NB4 (cell line): ENCODE data around the gene NFYB.

Source experiments
- DNase-seq: peaks from one replicate; pipeline ENCODE4 v3.0.0; 2010; ENCODE audit warnings: low read depth
- H3K4me3 ChIP-seq: one replicate; pipeline ENCODE4 v1.5.1; 2011; ENCODE audit warnings: mild to moderate bottlenecking, low read depth, low read length, moderate library complexity
- MAX ChIP-seq: IDR thresholded peaks from 2 replicates; pipeline ENCODE4 v1.6.1; 2011; ENCODE audit warnings: low read depth, low read length
- MYC ChIP-seq: IDR thresholded peaks from 2 replicates; pipeline ENCODE4 v1.6.1; 2011; ENCODE audit warnings: low read depth, low read length
- POLR2A ChIP-seq: IDR thresholded peaks from 2 replicates; pipeline ENCODE4 v1.6.1; 2011; ENCODE audit warnings: mild to moderate bottlenecking; ENCODE audit not compliant: insufficient read length; ENCODE audit errors: extremely low read depth
- TF ChIP-seq, protein P1 (sequence below): IDR thresholded peaks from one replicate; pipeline ENCODE4 v1.5.1; 2012; ENCODE audit warnings: low read depth, low read length

NFYB gene

DNA sequence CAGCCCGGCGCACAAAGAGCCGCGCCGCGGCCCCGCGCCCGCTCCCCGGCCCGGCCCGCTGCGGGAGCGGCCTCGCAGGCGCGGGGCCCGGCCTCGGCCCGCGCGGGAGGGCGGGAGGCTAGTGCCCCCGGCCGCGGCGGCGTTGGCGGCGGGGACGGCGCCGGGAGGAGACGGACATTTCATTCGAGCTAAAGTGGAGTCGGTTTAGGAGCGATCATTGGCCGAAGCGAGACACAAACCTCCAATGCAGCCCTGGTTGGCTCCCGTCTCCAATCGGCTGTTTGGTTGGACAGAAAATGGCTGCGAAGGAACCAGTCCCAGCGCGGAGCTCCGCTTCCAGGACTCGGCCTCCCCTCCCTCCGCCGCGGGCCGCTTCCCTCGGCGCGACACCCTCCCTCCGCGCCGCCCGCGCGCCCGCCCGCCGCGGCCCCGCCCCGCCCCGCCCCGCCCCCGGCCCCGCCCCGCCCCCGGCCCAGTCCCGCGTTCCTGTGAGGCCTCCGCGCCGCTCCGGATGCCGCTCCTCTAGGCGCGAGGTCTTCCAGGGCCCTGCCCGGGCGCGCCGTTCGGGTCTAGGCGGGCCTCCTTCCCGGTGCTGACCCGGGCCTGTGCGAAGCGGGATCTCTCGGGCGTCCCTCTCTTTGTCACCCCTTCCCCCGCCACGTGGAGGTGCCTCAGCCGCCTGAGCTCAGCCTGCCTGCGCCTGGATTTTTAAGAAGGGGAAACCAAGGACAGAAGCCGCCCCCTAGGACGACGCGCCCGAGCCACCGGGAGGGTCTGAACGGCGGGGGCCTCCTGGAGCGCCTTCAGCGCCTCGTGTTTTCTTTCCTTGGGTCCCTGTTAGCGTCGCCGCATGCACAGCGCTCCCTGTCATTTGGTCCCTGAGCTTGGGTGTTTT, at the start of gene NFYB:
Gene NFYB, minus strand, starts transcription at position 309 of the 895 bp plus-strand sequence. CDS start 2,757 bp downstream, outside the sequence.
- TF ChIP-seq POLR2A, result peak; percentile 85
- TF ChIP-seq, protein P1, sequence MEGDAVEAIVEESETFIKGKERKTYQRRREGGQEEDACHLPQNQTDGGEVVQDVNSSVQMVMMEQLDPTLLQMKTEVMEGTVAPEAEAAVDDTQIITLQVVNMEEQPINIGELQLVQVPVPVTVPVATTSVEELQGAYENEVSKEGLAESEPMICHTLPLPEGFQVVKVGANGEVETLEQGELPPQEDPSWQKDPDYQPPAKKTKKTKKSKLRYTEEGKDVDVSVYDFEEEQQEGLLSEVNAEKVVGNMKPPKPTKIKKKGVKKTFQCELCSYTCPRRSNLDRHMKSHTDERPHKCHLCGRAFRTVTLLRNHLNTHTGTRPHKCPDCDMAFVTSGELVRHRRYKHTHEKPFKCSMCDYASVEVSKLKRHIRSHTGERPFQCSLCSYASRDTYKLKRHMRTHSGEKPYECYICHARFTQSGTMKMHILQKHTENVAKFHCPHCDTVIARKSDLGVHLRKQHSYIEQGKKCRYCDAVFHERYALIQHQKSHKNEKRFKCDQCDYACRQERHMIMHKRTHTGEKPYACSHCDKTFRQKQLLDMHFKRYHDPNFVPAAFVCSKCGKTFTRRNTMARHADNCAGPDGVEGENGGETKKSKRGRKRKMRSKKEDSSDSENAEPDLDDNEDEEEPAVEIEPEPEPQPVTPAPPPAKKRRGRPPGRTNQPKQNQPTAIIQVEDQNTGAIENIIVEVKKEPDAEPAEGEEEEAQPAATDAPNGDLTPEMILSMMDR, result no peak
- TF ChIP-seq MYC, result peak; percentile 53
- TF ChIP-seq MAX, result peak; percentile 59
- peak; percentile 100 for DNase-seq

DNA sequence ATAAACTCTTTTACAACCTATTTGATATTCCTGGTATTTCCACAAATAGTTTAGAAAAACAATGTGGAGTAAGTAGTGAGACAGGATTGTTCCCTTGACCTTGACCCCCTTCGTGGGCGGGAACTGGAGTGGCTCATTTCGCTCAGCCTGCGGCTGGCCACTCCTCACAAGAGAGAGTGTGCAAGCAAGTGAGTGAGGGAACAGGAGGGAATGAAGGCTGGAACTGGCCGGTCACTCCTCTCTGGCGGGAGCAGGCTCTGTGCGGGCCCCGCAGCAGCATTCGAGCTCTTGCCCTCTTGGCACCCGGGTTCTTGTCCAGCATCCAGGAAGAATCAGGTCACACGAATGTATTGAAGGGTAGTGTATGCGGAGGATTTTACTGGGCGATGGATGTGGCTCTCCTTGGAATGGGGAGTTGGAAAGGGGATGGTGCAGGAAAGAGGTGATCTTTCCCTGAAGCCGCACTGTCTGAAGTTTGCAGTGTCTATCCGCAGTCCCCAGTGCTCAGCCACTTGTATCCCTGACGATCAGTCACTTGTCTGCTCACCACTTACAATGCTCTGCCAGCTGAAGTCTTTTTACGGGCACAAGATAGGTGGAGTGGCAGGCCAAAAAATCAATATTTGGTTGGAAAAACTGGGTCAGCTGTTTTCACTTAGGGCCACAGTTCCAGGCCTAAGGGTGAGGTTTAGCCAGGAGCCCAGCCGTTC, 49.6 kb upstream of the NFYB start:
- no peak for DNase-seq
- H3K4me3 ChIP-seq, result no peak overlapping the region
- TF ChIP-seq POLR2A, result no peak
- no peak for TF ChIP-seq MAX
- no peak for TF ChIP-seq MYC
- TF ChIP-seq, protein P1, result no peak

More for the DNA sequence above, at the start of gene NFYB:
- peak within 1 kb of the TSS; percentile 84 for H3K4me3 ChIP-seq

DNA sequence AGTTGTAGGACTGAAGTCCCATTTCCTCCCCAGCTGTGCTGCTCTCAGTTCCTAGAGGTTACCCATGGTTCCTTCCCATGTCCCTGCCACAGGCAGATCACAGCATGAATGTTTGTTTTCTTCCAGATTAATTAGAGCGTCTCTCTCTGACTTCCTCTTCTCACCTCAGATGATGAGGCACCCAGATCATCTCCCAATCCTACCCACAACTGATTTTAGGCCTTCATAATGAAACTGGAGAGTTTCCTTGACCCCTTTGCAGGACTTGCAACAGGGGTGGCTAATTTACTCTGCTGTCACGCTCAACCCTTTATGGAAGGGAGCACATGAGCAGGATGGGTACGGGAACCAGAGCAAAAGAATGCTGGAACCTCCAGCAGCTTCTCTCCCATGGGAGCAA, 45.4 kb upstream of the NFYB start:
- TF ChIP-seq POLR2A (no peak), MYC (no peak), MAX (no peak)
- TF ChIP-seq, protein P1, result no peak
- no peak overlapping the region for H3K4me3 ChIP-seq
- peak; percentile 37 for DNase-seq

DNA sequence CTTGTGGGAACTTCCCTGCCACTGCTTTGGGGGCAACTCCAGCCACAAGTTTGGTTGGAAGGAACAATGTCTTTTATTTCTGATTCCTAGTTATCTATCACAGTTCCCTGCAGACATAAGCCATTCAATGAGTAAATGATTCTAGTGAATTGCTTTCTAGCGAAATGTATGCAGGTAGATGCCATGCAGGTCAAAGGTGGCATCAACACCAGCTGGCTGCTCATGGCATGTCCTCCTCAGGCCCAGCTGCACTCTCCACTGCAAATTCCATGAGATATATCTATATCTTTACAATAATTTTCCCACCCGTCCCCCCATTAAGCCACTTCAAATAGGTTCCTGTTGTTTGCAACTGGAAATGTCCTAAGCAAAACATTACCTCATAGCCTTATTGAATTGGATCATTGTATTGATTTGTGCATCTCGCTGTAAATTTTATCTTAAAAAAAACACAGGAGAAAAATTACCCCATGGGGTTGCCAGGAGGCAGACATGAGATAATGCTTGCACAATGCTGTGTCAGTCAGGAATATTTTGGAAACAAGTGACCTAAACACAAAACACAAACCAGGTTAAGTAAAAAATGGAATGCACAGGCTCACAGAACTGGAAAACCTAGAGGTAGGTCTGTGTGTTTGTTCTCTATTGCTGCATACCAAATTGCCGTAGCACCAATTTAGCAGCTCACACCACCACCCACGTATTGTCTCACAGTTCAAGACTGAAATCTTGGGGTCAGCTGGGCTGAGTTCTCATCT, 44.8 kb upstream of the NFYB start:
- TF ChIP-seq MAX, result no peak
- TF ChIP-seq MYC, result no peak
- no peak for TF ChIP-seq POLR2A
- TF ChIP-seq, protein P1, result no peak
- H3K4me3 ChIP-seq, result no peak overlapping the region
- DNase-seq, result no peak

- H3K4me3 ChIP-seq, result no peak overlapping the region
- TF ChIP-seq, protein P1, result no peak
- TF ChIP-seq MAX (no peak), MYC (no peak), POLR2A (no peak)
- no peak for DNase-seq
Observed at GRCh38 chr12:104182144-104182543, 44.1 kb upstream of the NFYB start.
